EH (cell line): Measurements from ENCODE around the gene AFF3.
A peak's percentile ranks its signal among the peaks of the same experiment; 100 is the strongest.
"Not testable (repeated sequence)": the region's sequence is repeated elsewhere in the genome, so short reads cannot be mapped to it uniquely, and the experiment has no call there.

ENCODE experiments used
- DNase-seq: peaks from one replicate; pipeline ENCODE4 v3.0.0-alpha.2; 2015; ENCODE audit warnings: low read depth

AFF3 gene

GRCh38 chr2:99971326-99971900, 171.0 kb downstream of the AFF3 start:
- DNase-seq, result peak; percentile 36

- DNase-seq, result peak; percentile 50
Observed at GRCh38 chr2:99970292-99970868, 172.0 kb downstream of the AFF3 start.

GRCh38 chr2:99961196-99961913, 181.0 kb downstream of the AFF3 start:
- DNase-seq, result no peak

- DNase-seq, result no peak
Observed at GRCh38 chr2:99960790-99961189, 181.6 kb downstream of the AFF3 start.

GRCh38 chr2:99960291-99960690, 182.1 kb downstream of the AFF3 start:
- DNase-seq, result no peak

- no peak for DNase-seq
Observed at GRCh38 chr2:99959261-99960014, 183.0 kb downstream of the AFF3 start.

GRCh38 chr2:99957332-99958133, 184.9 kb downstream of the AFF3 start:
- DNase-seq, result peak; percentile 75

GRCh38 chr2:99956232-99957030, 186.0 kb downstream of the AFF3 start:
- no peak for DNase-seq

GRCh38 chr2:99953750-99954149, 188.6 kb downstream of the AFF3 start:
- no peak for DNase-seq

GRCh38 chr2:99949963-99950362, 192.4 kb downstream of the AFF3 start:
- DNase-seq, result no peak

- no peak for DNase-seq
Observed at GRCh38 chr2:99949530-99949929, 192.9 kb downstream of the AFF3 start.

- DNase-seq, result no peak
Observed at GRCh38 chr2:99948010-99948409, 194.4 kb downstream of the AFF3 start.

GRCh38 chr2:99947366-99947765, 195.0 kb downstream of the AFF3 start:
- not testable (repeated sequence) for DNase-seq

GRCh38 chr2:99944019-99944418, 198.4 kb downstream of the AFF3 start:
- DNase-seq, result no peak

GRCh38 chr2:99942561-99943347, 199.6 kb downstream of the AFF3 start:
- no peak for DNase-seq

- peak; percentile 35 for DNase-seq
Observed at GRCh38 chr2:99940963-99941362, 201.4 kb downstream of the AFF3 start.

GRCh38 chr2:99939135-99939534, 203.3 kb downstream of the AFF3 start:
- no peak for DNase-seq

GRCh38 chr2:99938250-99938649, 204.1 kb downstream of the AFF3 start:
- no peak for DNase-seq

- DNase-seq, result no peak
Observed at GRCh38 chr2:99936065-99936464, 206.3 kb downstream of the AFF3 start.

GRCh38 chr2:99935662-99936061, 206.7 kb downstream of the AFF3 start:
- DNase-seq, result no peak
